WERI-Rb-1 (cell line): Measurements from ENCODE around the gene RBP3.

Experiments
- DNase-seq: peaks from one replicate; pipeline ENCODE4 v3.0.0-alpha.2; 2020
- H3K27ac ChIP-seq: fragments of 250-450 bp; sonication (Bioruptor Pico); 2 replicates; pipeline ENCODE4 v1.5.1; 2020; ENCODE audit warnings: mild to moderate bottlenecking, moderate library complexity
- H3K27me3 ChIP-seq: fragments of 250-450 bp; sonication (Bioruptor Pico); 2 replicates; pipeline ENCODE4 v1.5.1; 2021; ENCODE audit warnings: mild to moderate bottlenecking, low read depth, moderate library complexity; ENCODE audit not compliant: insufficient read depth, severe bottlenecking
- H3K36me3 ChIP-seq: fragments of 250-450 bp; sonication (Bioruptor Pico); 2 replicates; pipeline ENCODE4 v1.5.1; 2020; ENCODE audit warnings: mild to moderate bottlenecking, moderate library complexity
- H3K4me3 ChIP-seq: 2 replicates; pipeline ENCODE4 v1.5.1; 2011; ENCODE audit warnings: low read depth, mild to moderate bottlenecking, control low read depth, low read length
- H3K9me3 ChIP-seq: fragments of 250-450 bp; sonication (Bioruptor Pico); 2 replicates; pipeline ENCODE4 v1.5.1; 2021; ENCODE audit warnings: mild to moderate bottlenecking, moderate library complexity; ENCODE audit not compliant: severe bottlenecking
- CTCF ChIP-seq: IDR thresholded peaks from 2 replicates; pipeline ENCODE4 v1.5.1; 2011; ENCODE audit warnings: low read depth, mild to moderate bottlenecking, control low read depth, inconsistent platforms, low read length

The RBP3 gene

GRCh38 chr10:47320812-47321211 is 27.4 kb upstream of the RBP3 start:
- no peaks in the 10 kb centered on the region for H3K9me3 ChIP-seq
- H3K4me3 ChIP-seq: no peak overlapping the region
- H3K27ac ChIP-seq: no peak overlapping the region
- no peaks in the 10 kb centered on the region for H3K27me3 ChIP-seq
- DNase-seq: no peak
- TF ChIP-seq CTCF: no peak
- no peaks in the 10 kb centered on the region for H3K36me3 ChIP-seq

DNA sequence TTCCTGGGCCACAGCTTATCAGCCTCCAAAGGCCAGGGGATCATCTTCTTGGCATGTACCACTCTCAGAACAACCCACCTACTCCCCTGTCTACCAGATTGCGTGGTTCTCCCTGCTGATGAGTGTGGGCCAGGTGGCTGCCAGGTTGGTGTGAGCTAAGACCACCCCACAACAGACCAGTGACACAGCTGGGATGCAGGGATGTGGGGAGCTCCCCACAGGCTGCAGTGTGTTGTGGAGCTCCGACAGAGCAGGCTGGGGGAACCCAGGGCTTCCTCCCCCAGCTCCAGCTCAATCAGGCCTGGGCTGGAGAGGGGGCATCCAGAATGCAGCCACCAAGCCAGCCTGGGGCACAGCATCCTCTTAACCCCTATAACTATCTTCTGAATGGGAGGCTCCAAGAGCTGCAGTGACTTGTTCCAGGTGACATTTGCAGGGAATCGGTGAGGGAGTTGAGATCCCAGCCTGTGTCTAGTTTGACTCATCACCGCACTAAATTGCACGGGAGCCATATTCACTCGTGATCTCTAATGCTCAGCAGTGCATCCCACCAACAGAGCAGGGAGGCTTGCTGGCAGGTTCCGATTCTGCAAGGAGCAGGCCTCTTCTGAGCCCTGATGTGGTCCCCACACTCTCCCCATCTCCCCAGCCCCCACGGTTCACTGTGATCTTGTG is 26.5 kb upstream of the RBP3 start:
- DNase-seq: no peak
- no peaks in the 10 kb centered on the region for H3K27me3 ChIP-seq

DNA sequence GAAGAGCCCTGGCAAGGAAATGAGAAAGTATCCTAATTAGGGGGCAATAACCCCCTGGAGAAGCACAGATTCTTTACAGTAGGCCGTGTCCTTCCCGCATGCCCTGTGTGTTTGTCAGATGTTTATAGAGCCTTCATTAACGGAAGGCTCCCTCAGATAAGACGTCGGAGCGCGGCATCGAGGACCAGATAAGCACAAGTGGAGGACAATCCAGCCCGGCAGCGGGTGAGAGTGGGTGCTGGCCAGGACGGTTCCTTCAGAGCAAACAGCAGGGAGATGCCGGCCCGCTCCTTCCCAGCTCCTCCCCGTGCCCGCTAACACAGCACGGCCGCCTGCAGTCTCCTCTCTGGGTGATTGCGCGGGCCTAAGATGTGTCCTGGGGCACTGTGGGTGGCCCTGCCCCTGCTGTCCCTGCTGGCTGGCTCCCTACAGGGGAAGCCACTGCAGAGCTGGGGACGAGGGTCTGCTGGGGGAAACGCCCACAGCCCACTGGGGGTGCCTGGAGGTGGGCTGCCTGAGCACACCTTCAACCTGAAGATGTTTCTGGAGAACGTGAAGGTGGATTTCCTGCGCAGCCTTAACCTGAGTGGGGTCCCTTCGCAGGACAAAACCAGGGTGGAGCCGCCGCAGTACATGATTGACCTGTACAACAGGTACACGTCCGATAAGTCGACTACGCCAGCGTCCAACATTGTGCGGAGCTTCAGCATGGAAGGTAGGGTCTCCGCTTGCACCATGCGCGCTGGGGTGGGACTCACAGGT is 25.7 kb upstream of the RBP3 start, which contains the start of gene GDF2:
Gene GDF2 (plus strand): TSS at position 155 of the 762 bp plus-strand sequence. CDS start 215 bp downstream, at position 370.
- H3K36me3 ChIP-seq: no peaks in the 10 kb centered on the region
- no peaks in the 10 kb centered on the region for H3K27me3 ChIP-seq
- no peak within 1 kb of the TSS for H3K27ac ChIP-seq
- TF ChIP-seq CTCF: no peak
- no peak for DNase-seq
- no peak within 1 kb of the TSS for H3K4me3 ChIP-seq
- H3K9me3 ChIP-seq: no peaks in the 10 kb centered on the region

More for the DNA sequence above, 26.5 kb upstream of the RBP3 start:
- no peak overlapping the region for H3K27ac ChIP-seq
- no peak for TF ChIP-seq CTCF
- H3K36me3 ChIP-seq: no peaks in the 10 kb centered on the region
- no peaks in the 10 kb centered on the region for H3K9me3 ChIP-seq
- no peak overlapping the region for H3K4me3 ChIP-seq

- DNase-seq: no peak
- Histone ChIP-seq H3K9me3 (no peaks in the 10 kb centered on the region), H3K4me3 (no peak overlapping the region), H3K27ac (no peak overlapping the region), H3K36me3 (no peaks in the 10 kb centered on the region), H3K27me3 (no peaks in the 10 kb centered on the region)
- TF ChIP-seq CTCF: no peak
These were observed 25.1 kb upstream of the RBP3 start for GRCh38 chr10:47323087-47323486.

DNA sequence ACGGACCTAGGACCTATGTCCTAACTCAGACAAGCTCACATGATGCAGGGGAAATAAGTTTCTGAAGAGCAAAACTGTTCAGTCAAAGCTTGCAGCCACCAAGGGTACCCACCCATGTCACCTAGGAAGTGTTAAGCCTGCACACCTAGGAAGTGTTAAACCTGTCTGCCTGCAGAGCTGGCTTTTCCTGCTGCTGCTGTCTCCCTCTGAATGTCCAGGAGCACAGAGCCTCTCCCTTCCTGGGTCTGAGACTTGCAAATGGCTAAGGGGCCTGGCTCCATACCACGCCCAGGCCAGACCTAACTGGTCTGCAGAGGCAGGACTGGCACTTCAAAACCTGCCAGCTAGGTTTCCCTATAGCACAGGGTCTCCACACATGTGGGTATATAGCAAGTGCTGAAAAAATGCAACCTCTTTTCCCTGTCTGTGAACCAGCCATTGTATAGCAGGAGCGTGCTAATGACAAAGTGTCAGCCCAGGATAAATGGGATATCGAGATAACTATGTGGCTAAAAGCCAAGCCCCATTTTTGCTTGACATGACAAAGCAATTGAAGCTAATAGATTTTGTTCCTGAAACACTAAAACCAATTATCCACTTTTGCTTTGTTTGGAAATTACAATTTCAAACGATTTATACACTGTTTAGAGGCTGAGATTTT is 24.4 kb upstream of the RBP3 start:
- no peak for TF ChIP-seq CTCF
- DNase-seq: no peak
- Histone ChIP-seq H3K27ac (no peak overlapping the region), H3K9me3 (no peaks in the 10 kb centered on the region), H3K36me3 (no peaks in the 10 kb centered on the region), H3K27me3 (no peaks in the 10 kb centered on the region), H3K4me3 (no peak overlapping the region)
